ENCODE measurements around the gene FOSL1.
"Not testable (repeated sequence)": the region's sequence is repeated elsewhere in the genome, so short reads cannot be mapped to it uniquely, and the experiment has no call there.

Gene FOSL1

DNA sequence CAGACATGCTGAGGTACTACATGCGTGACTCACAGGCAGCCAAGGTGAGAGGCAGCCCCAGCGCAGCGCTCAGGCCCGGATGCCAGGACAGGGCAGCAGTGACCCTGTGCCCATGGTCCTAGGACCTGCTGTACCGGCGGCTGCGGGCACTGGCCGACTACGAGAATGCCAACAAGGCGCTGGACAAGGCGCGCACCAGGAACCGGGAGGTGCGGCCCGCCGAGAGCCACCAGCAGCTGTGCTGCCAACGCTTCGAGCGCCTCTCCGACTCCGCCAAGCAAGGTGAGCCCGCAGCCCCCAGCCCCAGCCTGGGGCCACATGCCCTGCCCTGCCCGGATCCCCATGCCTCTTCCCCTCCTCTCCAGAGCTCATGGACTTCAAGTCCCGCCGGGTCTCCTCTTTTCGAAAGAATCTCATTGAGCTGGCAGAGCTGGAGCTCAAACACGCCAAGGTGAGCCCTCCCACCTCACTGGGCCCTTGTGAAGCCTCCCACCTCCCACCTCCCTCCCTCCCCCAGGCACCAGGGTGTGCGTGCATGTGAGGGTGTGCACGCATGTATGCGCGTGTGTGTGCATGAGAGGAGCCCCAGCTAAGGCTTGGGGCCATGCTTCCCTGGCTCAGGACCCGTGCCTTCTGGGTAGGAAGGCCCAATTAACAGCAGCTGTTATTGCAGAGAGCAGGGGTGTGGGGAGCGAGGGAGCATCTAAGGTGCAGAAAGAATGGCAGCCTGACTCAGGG is 47.5 kb downstream of the FOSL1 start:
- no peak for DNase-seq (ENCODE audit: low spot score)

DNA sequence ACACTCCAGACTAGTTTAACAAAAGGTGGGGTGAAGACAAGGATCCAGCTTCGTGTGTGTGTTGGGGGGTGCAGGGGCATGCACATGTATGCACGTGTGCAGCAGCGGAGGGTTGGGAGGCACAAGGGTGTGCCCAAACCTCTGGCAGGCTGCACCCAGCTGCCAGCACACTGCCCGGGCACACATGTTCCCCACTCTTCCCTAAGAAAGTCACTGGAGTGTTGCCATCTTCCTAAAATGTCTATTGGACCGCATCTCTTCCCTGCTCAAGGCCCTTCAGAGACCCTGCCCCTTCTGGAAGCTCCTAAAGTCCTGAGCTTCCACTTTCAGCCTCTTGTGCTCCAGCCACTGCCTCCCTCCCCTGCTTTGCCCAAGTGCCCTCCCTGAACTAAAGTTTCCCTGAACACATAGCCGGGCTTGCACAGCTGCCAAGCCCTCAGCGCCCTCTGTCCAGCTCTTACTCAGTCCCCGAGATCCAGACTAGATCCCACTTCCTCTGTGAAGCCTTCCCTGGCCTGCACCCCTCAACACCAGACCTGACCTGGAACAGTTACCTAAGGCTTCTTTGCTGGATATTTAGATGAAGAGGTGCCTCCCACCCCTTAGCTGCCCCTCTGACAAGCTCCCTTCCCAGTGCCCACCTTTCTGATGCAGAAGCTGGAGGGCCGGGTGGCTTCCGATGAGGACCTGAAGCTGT is 48.2 kb downstream of the FOSL1 start:
- no peak for DNase-seq (ENCODE audit: low spot score)

DNA sequence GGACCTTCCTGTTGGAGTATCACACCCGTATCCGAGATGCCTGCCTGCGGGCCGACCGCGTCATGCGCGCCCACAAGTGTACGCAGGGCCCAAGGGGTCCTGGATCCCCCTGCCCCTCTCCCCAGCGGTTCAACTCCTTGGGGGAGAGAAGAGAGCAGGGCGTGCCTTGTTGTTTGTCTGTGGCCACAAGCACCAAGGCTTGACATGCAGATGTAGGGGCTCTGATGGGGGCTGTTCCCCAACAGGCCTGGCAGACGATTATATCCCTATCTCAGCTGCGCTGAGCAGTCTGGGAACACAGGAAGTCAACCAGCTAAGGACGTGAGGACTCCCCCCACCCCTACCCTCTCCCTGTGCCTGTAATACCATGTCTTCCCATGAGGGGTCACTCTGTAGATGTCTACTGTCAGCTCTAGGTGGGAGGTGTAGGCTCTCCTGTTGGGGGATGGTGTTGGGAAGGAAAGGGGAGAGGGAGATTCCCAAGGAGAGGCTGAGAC is 49.1 kb downstream of the FOSL1 start:
- DNase-seq (ENCODE audit: low spot score), result no peak

DNA sequence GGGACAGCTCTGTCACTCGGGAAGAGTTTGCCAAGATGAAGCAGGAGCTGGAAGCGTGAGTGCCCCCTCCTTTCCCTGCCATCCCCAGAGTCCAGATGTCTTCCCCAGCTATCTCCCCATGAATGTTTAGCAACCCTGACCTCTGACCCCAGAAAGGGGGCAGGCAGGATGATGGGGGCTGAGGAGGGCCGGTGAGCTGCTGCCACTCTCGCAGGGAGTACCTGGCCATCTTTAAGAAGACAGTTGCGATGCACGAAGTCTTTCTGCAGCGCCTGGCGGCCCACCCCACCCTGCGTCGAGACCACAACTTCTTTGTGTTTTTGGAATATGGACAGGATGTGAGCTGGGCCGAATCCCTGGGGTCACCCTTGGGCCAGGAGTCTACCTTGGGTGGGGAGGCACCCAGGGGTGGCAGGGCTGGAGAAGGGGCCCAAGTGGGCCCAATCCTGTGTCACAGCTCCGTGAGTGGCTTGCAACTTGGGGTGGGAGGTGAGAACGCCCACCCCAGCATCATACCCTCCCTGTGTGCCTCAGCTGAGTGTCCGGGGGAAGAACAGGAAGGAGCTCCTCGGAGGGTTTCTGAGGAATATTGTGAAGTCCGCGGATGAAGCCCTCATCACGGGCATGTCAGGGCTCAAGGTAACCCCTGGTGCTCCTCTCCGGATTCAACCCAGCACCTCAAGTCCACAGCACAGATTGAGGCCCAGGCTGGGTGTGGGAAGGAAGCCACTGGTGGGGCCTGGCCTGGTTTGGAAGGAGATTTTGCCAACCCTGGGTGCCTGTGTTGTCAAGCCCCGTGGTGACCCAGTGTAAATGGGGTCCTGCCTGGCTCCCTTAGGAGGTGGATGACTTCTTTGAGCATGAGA is 49.7 kb downstream of the FOSL1 start:
- DNase-seq (ENCODE audit: low spot score), result no peak

DNA sequence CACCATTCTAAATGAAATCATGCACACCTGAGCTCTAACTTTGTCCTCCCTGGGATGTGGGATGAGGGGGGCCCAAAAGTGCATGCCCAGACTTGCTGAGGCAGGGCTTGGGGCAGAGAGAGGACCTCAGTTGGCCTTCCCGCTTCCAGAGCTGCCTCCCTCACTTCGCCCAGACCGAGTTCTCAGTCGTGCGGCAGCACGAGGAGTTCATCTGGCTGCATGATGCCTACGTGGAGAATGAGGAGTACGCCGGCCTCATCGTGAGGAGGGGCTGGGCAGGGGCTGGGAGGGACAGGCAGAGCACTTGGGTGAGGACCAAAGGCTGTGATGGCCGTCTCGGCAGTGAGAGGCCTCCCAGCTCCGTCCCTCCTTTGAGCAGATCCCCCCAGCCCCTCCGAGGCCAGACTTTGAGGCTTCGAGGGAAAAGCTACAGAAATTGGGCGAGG is 50.4 kb downstream of the FOSL1 start:
- DNase-seq (ENCODE audit: low spot score), result no peak

DNA sequence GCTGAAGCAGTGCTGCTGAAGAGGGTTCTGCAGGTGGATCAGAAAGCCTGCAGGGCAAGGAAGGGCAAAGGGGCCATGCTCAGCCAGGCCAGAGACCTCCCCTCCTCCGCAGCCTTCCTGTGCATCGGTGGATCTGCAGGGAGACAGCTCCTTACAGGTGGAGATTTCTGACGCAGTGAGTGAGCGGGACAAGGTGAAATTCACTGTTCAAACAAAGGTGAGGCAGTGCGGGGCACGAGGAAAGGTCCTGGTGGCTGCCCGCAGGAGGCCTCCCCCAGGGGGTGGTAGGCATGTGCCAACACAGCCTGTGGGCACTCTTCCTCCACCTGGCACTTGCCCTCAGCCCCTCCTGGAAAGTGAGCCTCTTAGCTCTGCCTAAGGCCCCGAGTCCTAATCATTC is 50.8 kb downstream of the FOSL1 start:
- no peak for DNase-seq (ENCODE audit: low spot score)

DNA sequence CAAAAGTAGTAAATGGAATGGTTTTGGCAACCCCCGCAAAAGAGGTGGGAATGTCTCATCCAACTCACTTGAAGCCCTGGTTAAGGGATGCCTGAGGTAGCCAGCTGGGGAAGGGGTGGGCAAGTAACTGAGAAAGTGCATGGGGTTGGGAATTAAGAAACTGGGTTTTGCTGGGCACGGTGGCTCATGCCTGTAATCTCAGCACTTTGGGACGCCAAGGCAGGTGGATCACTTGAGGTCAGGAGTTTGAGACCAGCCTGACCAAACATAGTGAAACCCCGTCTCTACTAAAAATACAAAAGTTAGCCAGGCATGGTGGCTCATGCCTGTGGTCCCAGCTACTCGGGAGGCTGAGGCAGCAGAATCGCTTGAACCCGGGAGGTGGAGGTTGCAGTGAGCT is 51.5 kb downstream of the FOSL1 start:
- not testable (repeated sequence) for DNase-seq (ENCODE audit: low spot score)

DNA sequence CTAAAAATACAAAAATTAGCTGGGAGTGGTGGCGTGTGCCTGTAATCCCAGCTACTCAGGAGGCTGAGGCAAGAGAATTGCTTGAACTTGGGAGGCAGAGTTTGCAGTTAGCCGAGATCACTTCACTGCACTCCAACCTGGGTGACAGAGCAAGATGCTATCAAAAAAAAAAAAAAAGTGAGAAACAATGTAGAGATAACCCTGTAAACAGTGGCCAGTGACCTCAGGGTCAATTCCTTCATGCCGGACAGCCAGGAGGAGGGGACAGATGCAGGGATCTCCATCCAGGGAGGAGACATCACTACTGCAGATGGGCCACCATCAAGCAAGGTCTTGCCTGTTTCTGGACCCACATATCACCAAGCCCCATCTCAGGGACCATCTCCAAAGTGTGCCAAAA is 52.4 kb downstream of the FOSL1 start:
- DNase-seq (ENCODE audit: low spot score), result no peak

DNA sequence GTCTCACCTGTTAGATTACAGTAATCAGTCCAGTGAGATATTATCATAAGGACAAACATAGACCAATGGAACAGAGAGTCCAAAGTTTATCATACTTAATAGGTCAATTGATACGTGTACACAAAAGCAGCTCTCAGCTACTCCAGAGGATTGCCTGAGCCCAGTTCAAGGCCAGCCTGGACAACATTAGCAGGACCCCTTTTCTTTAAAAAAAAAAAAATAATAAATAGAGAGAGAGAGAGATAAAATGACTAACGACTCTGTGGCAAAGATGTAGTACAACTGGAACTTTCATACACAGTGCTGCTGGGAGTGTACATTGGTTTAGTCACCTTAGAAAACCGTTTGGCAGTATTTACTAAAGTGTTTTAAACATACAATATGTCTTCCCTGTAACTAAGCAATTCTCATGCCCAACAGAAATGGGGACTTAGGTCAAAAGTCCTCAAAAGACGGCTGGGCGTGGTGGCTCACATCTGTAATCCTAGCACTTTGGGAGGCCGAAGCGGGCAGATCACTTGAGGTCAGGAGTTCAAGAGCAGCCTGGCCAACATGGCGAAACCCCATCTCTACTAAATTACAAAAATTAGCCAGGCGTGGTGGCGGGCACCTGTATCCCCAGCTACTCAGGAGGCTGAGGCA is 55.8 kb downstream of the FOSL1 start:
- DNase-seq (ENCODE audit: low spot score), result no peak

DNA sequence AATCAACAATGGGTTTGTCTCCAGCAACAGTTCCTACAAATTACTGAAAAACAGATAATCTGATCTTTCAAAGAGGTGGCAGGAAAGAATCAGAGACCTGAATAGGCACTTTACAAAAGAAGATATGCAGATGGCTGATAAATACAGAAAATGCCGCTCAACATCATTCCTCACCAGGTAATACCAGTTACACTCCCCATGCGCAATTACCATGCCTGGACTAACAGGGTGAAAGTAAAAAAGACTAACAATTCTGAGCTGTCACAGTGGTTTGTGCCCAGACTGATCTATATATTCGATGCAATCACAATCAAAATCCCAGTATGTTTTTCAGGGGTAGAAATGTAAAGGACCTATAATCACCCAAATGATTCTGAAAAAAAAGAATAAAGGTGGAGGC is 56.4 kb downstream of the FOSL1 start:
- DNase-seq (ENCODE audit: low spot score), result no peak

DNA sequence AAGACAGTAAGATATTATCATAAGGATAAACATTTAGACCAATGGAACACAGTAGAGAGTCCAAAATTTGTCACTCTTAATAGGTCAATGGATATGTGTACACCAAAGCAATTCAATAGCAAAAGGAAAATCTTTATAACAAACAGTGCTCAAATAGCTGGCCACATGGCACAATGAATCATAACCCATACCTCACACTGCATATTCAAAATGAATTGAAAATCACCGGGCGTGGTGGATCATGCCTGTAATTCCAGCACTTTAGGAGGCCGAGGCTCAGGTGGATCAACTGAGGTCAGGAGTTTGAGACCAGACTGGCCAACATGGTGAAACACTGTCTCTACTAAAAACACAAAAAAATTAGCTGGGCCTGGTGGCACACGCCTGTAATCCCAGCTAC is 58.0 kb downstream of the FOSL1 start:
- no peak for DNase-seq (ENCODE audit: low spot score)
